ENCODE data around the gene HOXB3. TPM values are rescaled to one million over a fixed set of nuclear protein-coding genes. Genes with fewer than 3 reads are reported as not detected.

The HOXB3 gene
- total RNA-seq, 4 donors from 2014 or later: 11.4 to 48.7 (median 24.2) TPM

- Histone ChIP-seq H3K4me1 (peaks cover 0 to 37% (median under 1%) of the 10 kb centered on the region in 3 donors), H3K27ac (no peak overlapping the region), H3K9me3 (no peaks in the 10 kb centered on the region), H3K27me3 (peaks cover 99% of the 10 kb centered on the region), H3K36me3 (no peaks in the 10 kb centered on the region), H3K4me3 (no peak overlapping the region)
- 6 to 7% methylated on average over 6 to 30 of the region's 43 CpGs for WGBS, 2 donors (ENCODE audit: low coverage in 1 of 2)
- no peak for ATAC-seq
- TF ChIP-seq CTCF (IDR thresholded peaks at IDR 0.05): no peak
- no peak for TF ChIP-seq EP300 (IDR thresholded peaks at IDR 0.05)
- TF ChIP-seq POLR2A (IDR thresholded peaks at IDR 0.05): no peak
- TF ChIP-seq POLR2AphosphoS5 (IDR thresholded peaks at IDR 0.05): no peak
Observed at GRCh38 chr17:48617471-48618255, 27.6 kb upstream of the HOXB3 start.

- TF ChIP-seq POLR2A (IDR thresholded peaks at IDR 0.05) (no peak), EP300 (IDR thresholded peaks at IDR 0.05) (no peak), POLR2AphosphoS5 (IDR thresholded peaks at IDR 0.05) (no peak), CTCF (IDR thresholded peaks at IDR 0.05) (no peak)
- H3K4me1 ChIP-seq: peaks cover 0 to 45% (median 4%) of the 10 kb centered on the region in 3 donors
- H3K27ac ChIP-seq: no peak overlapping the region
- H3K9me3 ChIP-seq: no peaks in the 10 kb centered on the region
- H3K36me3 ChIP-seq: no peaks in the 10 kb centered on the region
- 17 to 26% methylated on average over 11 to 14 of the region's 15 CpGs for WGBS, 2 donors (ENCODE audit: low coverage in 1 of 2)
- no peak overlapping the region for H3K4me3 ChIP-seq
- no peak for ATAC-seq
- peaks cover 99% of the 10 kb centered on the region for H3K27me3 ChIP-seq
Observed at GRCh38 chr17:48616717-48617470, 26.9 kb upstream of the HOXB3 start.

- peaks cover 0 to 53% (median 4%) of the 10 kb centered on the region in 3 donors for H3K4me1 ChIP-seq
- ATAC-seq: no peak
- 11 to 16% methylated on average over 7 to 16 of the region's 17 CpGs for WGBS, 2 donors (ENCODE audit: low coverage in 1 of 2)
- peaks cover 99% of the 10 kb centered on the region for H3K27me3 ChIP-seq
- H3K9me3 ChIP-seq: no peaks in the 10 kb centered on the region
- no peaks in the 10 kb centered on the region for H3K36me3 ChIP-seq
- no peak overlapping the region for H3K4me3 ChIP-seq
- TF ChIP-seq POLR2A (IDR thresholded peaks at IDR 0.05): no peak
- no peak for TF ChIP-seq POLR2AphosphoS5 (IDR thresholded peaks at IDR 0.05)
- TF ChIP-seq CTCF (IDR thresholded peaks at IDR 0.05): no peak
- TF ChIP-seq EP300 (IDR thresholded peaks at IDR 0.05): no peak
- H3K27ac ChIP-seq: no peak overlapping the region
Observed at GRCh38 chr17:48615963-48616716, 26.1 kb upstream of the HOXB3 start.

- Histone ChIP-seq H3K4me3 (peak within 1 kb of the TSS in 1 of 2 donors; percentile 16), H3K27me3 (peaks cover 99% of the 10 kb centered on the region), H3K9me3 (no peaks in the 10 kb centered on the region), H3K4me1 (peaks cover 0 to 61% (median 7%) of the 10 kb centered on the region in 3 donors), H3K27ac (no peak within 1 kb of the TSS), H3K36me3 (no peaks in the 10 kb centered on the region)
- no peak for ATAC-seq
- no peak for TF ChIP-seq POLR2AphosphoS5 (IDR thresholded peaks at IDR 0.05)
- WGBS, 2 donors (ENCODE audit: low coverage in 1 of 2): 12 to 14% methylated on average over 34 to 38 of the region's 41 CpGs
Observed at GRCh38 chr17:48615047-48615962, 25.3 kb upstream of the HOXB3 start, which contains the start of gene HOXB8. Gene HOXB8, minus strand, starts transcription at chr17:48615292. Its CDS starts 588 bp downstream, at chr17:48614704.
